ENCODE measurements around the gene ARIH2.

The ARIH2 gene

DNA sequence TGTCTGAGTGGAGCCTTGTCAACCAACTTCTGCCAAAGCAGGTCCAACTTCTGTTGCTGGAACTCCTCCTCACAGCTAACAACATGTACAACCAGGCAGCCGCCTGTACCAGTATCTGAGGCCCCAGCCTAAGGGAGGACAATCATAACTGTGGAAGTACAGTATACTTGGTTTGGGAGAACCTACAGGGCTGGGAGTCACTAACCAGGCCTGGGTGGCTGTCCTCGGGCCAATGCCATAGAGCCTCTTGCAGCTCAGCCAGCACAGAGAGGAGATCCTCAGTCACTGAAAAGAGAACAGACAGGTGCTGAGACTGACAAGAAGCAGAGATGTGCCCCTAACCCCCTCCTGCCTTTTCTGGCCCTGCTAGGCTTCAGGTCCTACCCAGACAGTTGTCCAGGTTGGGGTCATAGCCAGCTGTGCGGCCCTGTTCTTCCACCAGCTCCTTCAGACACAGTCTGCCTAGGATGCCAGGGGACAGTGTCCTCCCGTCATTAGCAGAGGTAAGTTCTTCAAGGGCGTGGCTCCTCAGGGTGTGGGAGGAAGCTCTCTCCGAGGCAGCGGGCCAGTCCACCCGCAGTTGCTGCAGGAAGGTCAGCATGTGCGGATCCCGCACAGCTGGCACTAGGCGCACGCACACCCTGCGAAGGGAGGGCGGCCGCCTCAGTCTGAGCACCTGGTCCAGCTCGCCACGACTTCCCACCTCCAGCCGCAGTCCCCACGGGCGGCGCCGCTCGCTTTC is 98.8 kb downstream of the ARIH2 start:
- H3K9me3 ChIP-seq (ENCODE audit: control extremely low read depth in 1 of 5, control insufficient read depth in 4 of 5, insufficient read depth in 2 of 5, low read depth in 1 of 5, low read length in 4 of 5) = no peaks in the 10 kb centered on the region
- H3K4me3 ChIP-seq (ENCODE audit: control insufficient read depth in 1 of 7, extremely low read depth in 1 of 7, insufficient read depth in 4 of 7, low read depth in 2 of 7, low read length in 6 of 7) = peak overlapping the region; percentile 57 to 92 (median 80)
- peaks cover 6 to 40% (median 35%) of the 10 kb centered on the region in 4 experiments for H3K4me1 ChIP-seq (ENCODE audit: control extremely low read depth in 1 of 4, control insufficient read depth in 4 of 4, insufficient read depth in 4 of 4, low read length in 3 of 4)
- DNase-seq = no peak
- WGBS (ENCODE audit: insufficient coverage) = 10% methylated on average over 23 of the region's 23 CpGs
- POLR2A ChIA-PET = interaction anchor here (1.1 to 2.3 kb wide), 3 partner anchors 10 to 28 kb away, joined by 3 to 10 read pairs (median 7); partner anchors contain the start of genes P4HTM and WDR6
- H3K36me3 ChIP-seq (ENCODE audit: control insufficient read depth in 4 of 4, insufficient read depth in 4 of 4, low read length in 3 of 4) = peaks cover 0 to 44% (median 38%) of the 10 kb centered on the region in 4 experiments
- H3K27ac ChIP-seq (ENCODE audit: insufficient read depth in 1 of 2, low read depth in 1 of 2, low read length in 2 of 2, poor library complexity in 1 of 2, severe bottlenecking in 2 of 2) = peak overlapping the region in 1 of 2 experiments; percentile 79
- H3K27me3 ChIP-seq (replicated peaks in 2 of 5; ENCODE audit: control insufficient read depth in 4 of 5, insufficient read depth in 5 of 5, low read length in 4 of 5) = no peaks in the 10 kb centered on the region
- CTCF ChIA-PET = interaction anchor here (0.9 to 19.2 kb wide), 3 partner anchors 10 to 26 kb away, joined by 3 to 386 read pairs (median 94); partner anchors contain the start of genes P4HTM and WDR6

DNA sequence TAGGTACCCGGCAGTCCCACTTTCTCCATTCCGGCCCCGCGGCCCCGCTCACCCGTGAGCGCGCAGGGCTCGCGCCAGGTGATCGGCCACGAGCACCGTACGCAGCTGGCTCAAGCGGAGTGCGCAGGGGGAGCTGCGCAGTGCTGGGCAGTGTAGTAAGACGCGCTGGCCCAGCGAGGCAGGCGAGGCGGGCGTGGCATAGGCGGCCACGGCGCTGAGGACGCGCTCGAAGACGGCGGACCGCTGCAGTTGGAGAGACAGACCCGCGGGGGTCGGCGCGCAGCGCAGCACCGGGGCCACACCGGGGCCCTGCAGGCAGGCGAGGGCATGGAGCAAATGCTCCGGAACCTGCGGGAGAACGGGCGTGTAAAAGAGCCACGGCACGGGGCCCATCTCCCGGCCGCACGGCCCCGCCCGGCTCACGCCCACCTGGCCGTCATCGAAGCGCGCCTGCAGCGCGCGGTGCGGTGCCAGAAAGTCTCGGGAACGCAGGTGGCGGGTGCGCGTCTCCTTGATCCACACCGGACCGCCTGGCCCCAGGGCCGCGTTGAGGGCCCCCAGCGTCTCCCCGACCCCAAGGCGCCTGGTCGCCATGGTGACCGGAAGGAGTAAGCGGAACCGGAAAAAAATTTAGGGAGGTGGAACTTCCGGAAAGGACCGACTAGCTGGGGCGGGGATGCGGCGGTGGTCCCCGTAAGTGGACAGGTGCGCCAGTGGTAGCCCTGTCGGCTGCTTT is 99.5 kb downstream of the ARIH2 start, which contains the start of gene DALRD3:
DALRD3 (minus strand) TSS at position 610 of the 736 bp plus-strand sequence; CDS start at position 594, 16 bp downstream.
- peak; percentile 48 to 76 (median 71) for DNase-seq
- peaks cover 6 to 47% (median 42%) of the 10 kb centered on the region in 4 experiments for H3K4me1 ChIP-seq (ENCODE audit: control extremely low read depth in 1 of 4, control insufficient read depth in 4 of 4, insufficient read depth in 4 of 4, low read length in 3 of 4)
- ChIA-PET POLR2A (interaction anchor here (1.1 to 2.3 kb wide), 4 partner anchors 11 to 99 kb away, joined by 3 to 10 read pairs (median 5); partner anchors contain the start of genes ARIH2, P4HTM and WDR6), CTCF (interaction anchor here (0.9 to 19.2 kb wide), 3 partner anchors 11 to 27 kb away, joined by 3 to 386 read pairs (median 94); partner anchors contain the start of genes P4HTM and WDR6)
- H3K27ac ChIP-seq (ENCODE audit: insufficient read depth in 1 of 2, low read depth in 1 of 2, low read length in 2 of 2, poor library complexity in 1 of 2, severe bottlenecking in 2 of 2) = peak within 1 kb of the TSS; percentile 33 to 79
- no peaks in the 10 kb centered on the region for H3K27me3 ChIP-seq (replicated peaks in 2 of 5; ENCODE audit: control insufficient read depth in 4 of 5, insufficient read depth in 5 of 5, low read length in 4 of 5)
- no peaks in the 10 kb centered on the region for H3K9me3 ChIP-seq (ENCODE audit: control extremely low read depth in 1 of 5, control insufficient read depth in 4 of 5, insufficient read depth in 2 of 5, low read depth in 1 of 5, low read length in 4 of 5)
- peak within 1 kb of the TSS; percentile 57 to 94 (median 80) for H3K4me3 ChIP-seq (ENCODE audit: control insufficient read depth in 1 of 7, extremely low read depth in 1 of 7, insufficient read depth in 4 of 7, low read depth in 2 of 7, low read length in 6 of 7)
- H3K36me3 ChIP-seq (ENCODE audit: control insufficient read depth in 4 of 4, insufficient read depth in 4 of 4, low read length in 3 of 4) = peaks cover 0 to 42% (median 34%) of the 10 kb centered on the region in 4 experiments
- 0% methylated on average over 75 of the region's 85 CpGs for WGBS (ENCODE audit: insufficient coverage)

DNA sequence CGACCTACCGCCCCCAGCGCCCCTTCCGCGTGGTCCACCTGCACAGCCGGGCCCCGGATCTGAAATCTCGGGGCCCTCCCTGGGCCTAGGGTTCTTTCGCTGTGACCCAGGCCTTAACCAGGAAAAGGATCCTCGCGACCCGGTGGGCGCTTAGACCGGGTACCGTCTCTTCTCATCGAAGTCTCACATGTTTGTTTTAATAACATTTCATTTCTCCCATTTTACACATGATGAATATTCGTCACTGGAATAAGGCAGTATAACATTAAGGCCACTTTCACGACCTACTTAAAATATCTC is 100.0 kb downstream of the ARIH2 start:
- H3K27ac ChIP-seq (ENCODE audit: insufficient read depth in 1 of 2, low read depth in 1 of 2, low read length in 2 of 2, poor library complexity in 1 of 2, severe bottlenecking in 2 of 2) = peak overlapping the region; percentile 33 to 79
- DNase-seq = no peak
- peaks cover 6 to 50% (median 46%) of the 10 kb centered on the region in 4 experiments for H3K4me1 ChIP-seq (ENCODE audit: control extremely low read depth in 1 of 4, control insufficient read depth in 4 of 4, insufficient read depth in 4 of 4, low read length in 3 of 4)
- ChIA-PET CTCF (interaction anchor here (10.2 to 19.2 kb wide), 2 partner anchors 12 to 28 kb away, joined by 94 to 386 read pairs; partner anchors contain the start of genes P4HTM and WDR6), POLR2A (interaction anchor here (1.1 to 2.5 kb wide), 4 partner anchors 10 to 100 kb away, joined by 3 to 19 read pairs (median 8); partner anchors contain the start of genes ARIH2, IMPDH2, P4HTM and WDR6)
- H3K27me3 ChIP-seq (replicated peaks in 2 of 5; ENCODE audit: control insufficient read depth in 4 of 5, insufficient read depth in 5 of 5, low read length in 4 of 5) = no peaks in the 10 kb centered on the region
- 5% methylated on average over 16 of the region's 18 CpGs for WGBS (ENCODE audit: insufficient coverage)
- peak overlapping the region; percentile 57 to 92 (median 80) for H3K4me3 ChIP-seq (ENCODE audit: control insufficient read depth in 1 of 7, extremely low read depth in 1 of 7, insufficient read depth in 4 of 7, low read depth in 2 of 7, low read length in 6 of 7)
- H3K9me3 ChIP-seq (ENCODE audit: control extremely low read depth in 1 of 5, control insufficient read depth in 4 of 5, insufficient read depth in 2 of 5, low read depth in 1 of 5, low read length in 4 of 5) = no peaks in the 10 kb centered on the region
- peaks cover 0 to 42% (median 30%) of the 10 kb centered on the region in 4 experiments for H3K36me3 ChIP-seq (ENCODE audit: control insufficient read depth in 4 of 4, insufficient read depth in 4 of 4, low read length in 3 of 4)

DNA sequence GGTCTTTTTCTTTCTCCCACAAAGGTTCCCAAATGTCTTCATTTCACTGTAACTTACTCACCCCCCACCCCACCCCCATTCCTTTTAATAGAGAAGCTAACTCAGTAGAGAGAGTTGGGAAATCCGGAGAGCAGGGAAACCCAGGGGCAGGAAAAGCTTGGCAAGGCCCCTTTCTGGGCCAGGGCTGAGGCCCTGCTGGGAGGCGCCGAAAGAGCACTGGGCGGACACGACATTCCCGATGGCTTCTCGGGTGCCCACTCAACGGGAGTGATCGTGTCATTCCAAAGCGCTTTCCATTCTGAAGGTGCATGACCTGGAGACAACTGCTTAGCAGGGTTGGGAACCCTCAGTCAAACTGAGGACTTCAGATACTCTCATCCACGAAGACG is 101.3 kb downstream of the ARIH2 start:
- 49% methylated on average over 12 of the region's 12 CpGs for WGBS (ENCODE audit: insufficient coverage)
- peaks cover 0 to 42% (median 31%) of the 10 kb centered on the region in 4 experiments for H3K36me3 ChIP-seq (ENCODE audit: control insufficient read depth in 4 of 4, insufficient read depth in 4 of 4, low read length in 3 of 4)
- H3K4me3 ChIP-seq (ENCODE audit: control insufficient read depth in 1 of 7, extremely low read depth in 1 of 7, insufficient read depth in 4 of 7, low read depth in 2 of 7, low read length in 6 of 7) = peak overlapping the region; percentile 73 to 94 (median 82)
- DNase-seq = no peak
- H3K27ac ChIP-seq (ENCODE audit: insufficient read depth in 1 of 2, low read depth in 1 of 2, low read length in 2 of 2, poor library complexity in 1 of 2, severe bottlenecking in 2 of 2) = peak overlapping the region; percentile 95 to 98
- CTCF ChIA-PET = interaction anchor here (0.6 to 10.2 kb wide), 6 partner anchors 8 to 45 kb away, joined by 3 to 94 read pairs (median 4); partner anchors contain the start of genes P4HTM and WDR6
- H3K4me1 ChIP-seq (ENCODE audit: control extremely low read depth in 1 of 4, control insufficient read depth in 4 of 4, insufficient read depth in 4 of 4, low read length in 3 of 4) = peaks cover 6 to 57% (median 50%) of the 10 kb centered on the region in 4 experiments
- no peaks in the 10 kb centered on the region for H3K9me3 ChIP-seq (ENCODE audit: control extremely low read depth in 1 of 5, control insufficient read depth in 4 of 5, insufficient read depth in 2 of 5, low read depth in 1 of 5, low read length in 4 of 5)
- POLR2A ChIA-PET = interaction anchor here (0.7 to 3.9 kb wide), 8 partner anchors 9 to 74 kb away, joined by 3 to 42 read pairs (median 6); partner anchors contain the start of genes IMPDH2, P4HTM, QRICH1 and WDR6
- H3K27me3 ChIP-seq (replicated peaks in 2 of 5; ENCODE audit: control insufficient read depth in 4 of 5, insufficient read depth in 5 of 5, low read length in 4 of 5) = no peaks in the 10 kb centered on the region

DNA sequence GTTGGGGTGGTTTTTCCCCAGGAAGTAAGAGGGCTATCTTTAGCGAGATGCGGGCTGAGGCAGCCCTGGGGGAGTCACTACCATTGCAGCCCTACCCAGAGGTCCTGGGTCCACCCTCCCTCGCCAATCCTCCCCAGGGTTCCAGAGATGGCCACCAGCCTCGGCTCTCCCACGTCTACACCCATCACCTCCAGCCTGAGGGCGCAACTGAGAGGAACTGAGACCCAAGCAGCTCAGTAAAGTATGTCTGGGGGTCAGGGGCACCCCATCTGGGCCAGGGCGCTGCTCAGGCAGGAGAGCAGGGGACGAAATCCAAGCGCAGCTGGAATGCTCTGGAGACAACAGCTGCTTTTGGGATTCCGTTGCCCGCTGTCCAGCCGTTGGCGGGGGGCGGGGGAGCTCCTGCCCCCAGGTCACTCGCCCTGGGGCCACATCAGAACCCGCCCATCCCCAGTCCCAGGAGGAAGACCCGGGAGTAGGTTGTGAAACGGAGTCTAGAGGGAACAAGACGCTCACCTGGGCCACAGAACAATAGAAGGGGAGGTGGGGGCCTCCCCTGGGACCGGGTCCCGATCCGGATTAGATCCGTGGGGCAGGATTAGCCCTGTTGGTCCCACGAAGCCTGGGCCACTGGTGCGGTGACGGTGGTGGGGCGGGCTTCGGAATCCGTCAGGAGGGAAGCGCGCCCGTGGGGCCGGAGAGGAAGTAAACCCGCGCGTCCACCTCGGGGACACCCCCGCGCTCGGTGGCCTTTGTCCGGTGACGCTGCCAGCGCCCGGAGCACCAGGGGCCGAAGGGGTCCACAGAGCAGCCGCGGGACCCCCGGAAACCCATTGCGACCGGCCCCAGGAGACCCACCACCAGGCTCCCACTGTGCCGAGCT is 101.9 kb downstream of the ARIH2 start:
- Histone ChIP-seq H3K27me3 (replicated peaks in 2 of 5; ENCODE audit: control insufficient read depth in 4 of 5, insufficient read depth in 5 of 5, low read length in 4 of 5) (no peaks in the 10 kb centered on the region), H3K4me3 (ENCODE audit: control insufficient read depth in 1 of 7, extremely low read depth in 1 of 7, insufficient read depth in 4 of 7, low read depth in 2 of 7, low read length in 6 of 7) (peak overlapping the region; percentile 73 to 94 (median 82)), H3K27ac (ENCODE audit: insufficient read depth in 1 of 2, low read depth in 1 of 2, low read length in 2 of 2, poor library complexity in 1 of 2, severe bottlenecking in 2 of 2) (peak overlapping the region; percentile 95 to 98), H3K4me1 (ENCODE audit: control extremely low read depth in 1 of 4, control insufficient read depth in 4 of 4, insufficient read depth in 4 of 4, low read length in 3 of 4) (peaks cover 6 to 60% (median 52%) of the 10 kb centered on the region in 4 experiments), H3K36me3 (ENCODE audit: control insufficient read depth in 4 of 4, insufficient read depth in 4 of 4, low read length in 3 of 4) (peaks cover 0 to 42% (median 31%) of the 10 kb centered on the region in 4 experiments), H3K9me3 (ENCODE audit: control extremely low read depth in 1 of 5, control insufficient read depth in 4 of 5, insufficient read depth in 2 of 5, low read depth in 1 of 5, low read length in 4 of 5) (no peaks in the 10 kb centered on the region)
- ChIA-PET CTCF (interaction anchor here (0.6 to 10.2 kb wide), 11 partner anchors 7 to 86 kb away, joined by 3 to 94 read pairs (median 4); partner anchors contain the start of genes P4HTM and WDR6), POLR2A (interaction anchor here (0.7 to 3.9 kb wide), 15 partner anchors 8 to 144 kb away, joined by 3 to 42 read pairs (median 6); partner anchors contain the start of genes IMPDH2, P4HTM, QARS1 and QRICH1)
- DNase-seq = peak in 2 of 3 donors; percentile 50 to 54
- under 1% methylated on average over 45 of the region's 51 CpGs for WGBS (ENCODE audit: insufficient coverage)
